Spleen (tissue), 7 donors: ENCODE measurements around the gene TMEM273.

ENCODE experiments used
- CTCF ChIP-seq, 11 experiments: fragments of 200-600 bp in 7 of 11; fragments of 450-650 bp in 4 of 11; sonication (generic) in 4 of 11; IDR thresholded peaks in 8 of 11; conservative IDR thresholded peaks in 3 of 11; 1 replicate in 7 of 11; 2 replicates in 4 of 11; pipeline versions ENCODE4 v1.4.0 to v1.8.0; 2016 to 2021; ENCODE audit warnings: antibody characterized with exemption in 11 of 11, inconsistent platforms in 4 of 11, mild to moderate bottlenecking in 1 of 11
- POLR2A ChIP-seq, 3 donors: fragments of 450-650 bp; IDR thresholded peaks; one replicate each; pipeline ENCODE4 v1.5.1; 2017; ENCODE audit warnings: antibody characterized with exemption in 3 of 3, mild to moderate bottlenecking in 1 of 3
- donor health status: DM: no; HTN: no; CAD: no; lungs with moderate emphysema.
- donor health status: DM: no; HTN: no; CAD: no.
- donor health status: DM: no; HTN: no; CAD: no.

- no peak for TF ChIP-seq CTCF (IDR thresholded peaks at IDR 0.05 in 8 of 11, conservative IDR thresholded peaks at IDR 0.05 in 3 of 11)
- no peak for TF ChIP-seq POLR2A (IDR thresholded peaks at IDR 0.05)
Measured at GRCh38 chr10:49183596-49184542, 4.3 kb downstream of the TMEM273 start.
